Upper lobe of left lung (tissue), 6 donors: Measurements from ENCODE around the gene NAIF1. TPM values are rescaled to one million over a fixed set of nuclear protein-coding genes. Genes with fewer than 3 reads are reported as not detected.

Experiments used
- ATAC-seq, 2 donors: fragments of 200-7000 bp; cut with Tn5 transposase; one replicate each; pipeline ENCODE4 v1.9.1; 2022; ENCODE audit warnings: mild to moderate bottlenecking in 2 of 2, moderate library complexity in 2 of 2; ENCODE audit not compliant: low FRiP score in 2 of 2
- DNase-seq, 2 donors: peaks; one replicate each; pipeline ENCODE4 v3.0.0-alpha.2; 2019 to 2020
- H3K27ac ChIP-seq, 4 donors: fragments of 200-600 bp; sonication (generic); one replicate each; pipeline ENCODE4 v1.5.1; 2016 to 2019
- H3K27me3 ChIP-seq, 4 donors: fragments of 200-600 bp; sonication (generic); one replicate each; pipeline ENCODE4 v1.5.1; 2017 to 2019
- H3K36me3 ChIP-seq, 4 donors: fragments of 200-600 bp; sonication (generic); one replicate each; pipeline ENCODE4 v1.5.1; 2016 to 2019
- H3K4me1 ChIP-seq, 4 donors: fragments of 200-600 bp; sonication (generic); one replicate each; pipeline ENCODE4 v1.5.1; 2018 to 2019
- H3K4me3 ChIP-seq, 4 donors: fragments of 200-600 bp; sonication (generic); one replicate each; pipeline ENCODE4 v1.5.1; 2017 to 2019; ENCODE audit warnings: mild to moderate bottlenecking in 2 of 4, moderate library complexity in 1 of 4
- H3K9me3 ChIP-seq, 4 donors: fragments of 200-600 bp; sonication (generic); one replicate each; pipeline ENCODE4 v1.5.1; 2018 to 2019
- CTCF ChIP-seq, 6 experiments: fragments of 450-650 bp in 4 of 6; fragments of 200-600 bp in 2 of 6; sonication (generic) in 2 of 6; IDR thresholded peaks; one replicate each; pipeline ENCODE4 v1.5.1; 2016 to 2019; ENCODE audit warnings: antibody characterized with exemption in 6 of 6
- EP300 ChIP-seq, 4 donors: sonication (generic); formaldehyde crosslinking; IDR thresholded peaks; one replicate each; pipeline ENCODE4 v1.5.1; 2017; ENCODE audit warnings: antibody characterized with exemption in 4 of 4, control low read depth in 2 of 4
- POLR2A ChIP-seq, 4 donors: fragments of 450-650 bp; IDR thresholded peaks; one replicate each; pipeline ENCODE4 v1.5.1; 2016 to 2017; ENCODE audit warnings: antibody characterized with exemption in 4 of 4, mild to moderate bottlenecking in 2 of 4
- POLR2AphosphoS5 ChIP-seq, 2 donors: sonication (generic); formaldehyde crosslinking; IDR thresholded peaks; one replicate each; pipeline ENCODE4 v1.5.1; 2017; ENCODE audit warnings: antibody characterized with exemption in 2 of 2
- WGBS, 2 donors: methylation state at CpG; one replicate each; pipeline ENCODE4 v1.1.5; 2017 to 2018; 5-methylcytosine and 5-hydroxymethylcytosine counted together
- total RNA-seq, 6 donors: library from RNA; depleted of rRNA in 4 of 6; stranded (reverse); fragments of >200 nt in 4 of 6; gene quantifications; one replicate each; pipeline versions ENCODE4 v1.1.0 to v1.2.1, GENCODE V29; 2016 to 2021
- donor health status: DM: no; HTN: no; CAD: no; lungs with moderate emphysema.
- donor health status: DM: no; HTN: yes; CAD: no; lungs with severe emphysema.

The NAIF1 gene
- total RNA-seq, 6 donors from 2014 or later, result 8.0 to 37.7 (median 13.0) TPM

- 91 to 99% methylated on average over 5 to 16 of the region's 18 CpGs for WGBS, 2 donors
- H3K27ac ChIP-seq, result no peak overlapping the region
- no peak for ATAC-seq
- no peaks in the 10 kb centered on the region for H3K27me3 ChIP-seq
- no peak overlapping the region for H3K4me3 ChIP-seq
- peaks cover 10 to 19% (median 17%) of the 10 kb centered on the region in 4 donors for H3K4me1 ChIP-seq
- TF ChIP-seq EP300 (IDR thresholded peaks at IDR 0.05), result no peak
- no peak for TF ChIP-seq POLR2A (IDR thresholded peaks at IDR 0.05)
- TF ChIP-seq CTCF (IDR thresholded peaks at IDR 0.05), result no peak
- no peak for TF ChIP-seq POLR2AphosphoS5 (IDR thresholded peaks at IDR 0.05)
- peaks cover 31 to 69% (median 62%) of the 10 kb centered on the region in 4 donors for H3K36me3 ChIP-seq
- H3K9me3 ChIP-seq, result no peaks in the 10 kb centered on the region
- DNase-seq, result no peak
Measured at GRCh38 chr9:128107468-128108268, 40.5 kb upstream of the NAIF1 start.

GRCh38 chr9:128106940-128107467, 39.9 kb upstream of the NAIF1 start:
- H3K4me3 ChIP-seq, result no peak overlapping the region
- TF ChIP-seq POLR2A (IDR thresholded peaks at IDR 0.05) (no peak), POLR2AphosphoS5 (IDR thresholded peaks at IDR 0.05) (no peak), EP300 (IDR thresholded peaks at IDR 0.05) (no peak), CTCF (IDR thresholded peaks at IDR 0.05) (no peak)
- peaks cover 14 to 25% (median 23%) of the 10 kb centered on the region in 4 donors for H3K4me1 ChIP-seq
- H3K9me3 ChIP-seq, result no peaks in the 10 kb centered on the region
- WGBS, 2 donors, result 98 to 99% methylated on average over 10 to 21 of the region's 23 CpGs
- peaks cover 35 to 75% (median 69%) of the 10 kb centered on the region in 4 donors for H3K36me3 ChIP-seq
- no peak overlapping the region for H3K27ac ChIP-seq
- ATAC-seq (peak in 1 of 2 donors; percentile 6), DNase-seq (no peak)
- H3K27me3 ChIP-seq, result no peaks in the 10 kb centered on the region

- Histone ChIP-seq H3K27ac (peak overlapping the region in 1 of 4 donors; percentile 41), H3K36me3 (peaks cover 35 to 82% (median 75%) of the 10 kb centered on the region in 4 donors), H3K4me3 (no peak overlapping the region), H3K27me3 (no peaks in the 10 kb centered on the region), H3K9me3 (no peaks in the 10 kb centered on the region), H3K4me1 (peaks cover 21 to 32% (median 25%) of the 10 kb centered on the region in 4 donors)
- DNase-seq (no peak), ATAC-seq (no peak)
- TF ChIP-seq POLR2AphosphoS5 (IDR thresholded peaks at IDR 0.05) (no peak), EP300 (IDR thresholded peaks at IDR 0.05) (no peak), CTCF (IDR thresholded peaks at IDR 0.05) (no peak)
- 88 to 96% methylated on average over 12 to 23 of the region's 23 CpGs for WGBS, 2 donors
Measured at GRCh38 chr9:128106181-128106939, 39.2 kb upstream of the NAIF1 start.

- Histone ChIP-seq H3K9me3 (no peaks in the 10 kb centered on the region), H3K36me3 (peaks cover 35 to 88% (median 80%) of the 10 kb centered on the region in 4 donors), H3K27me3 (no peaks in the 10 kb centered on the region), H3K4me1 (peaks cover 28 to 39% (median 32%) of the 10 kb centered on the region in 4 donors), H3K4me3 (no peak overlapping the region), H3K27ac (peak overlapping the region in 1 of 4 donors; percentile 41)
- TF ChIP-seq CTCF (IDR thresholded peaks at IDR 0.05) (no peak), POLR2A (IDR thresholded peaks at IDR 0.05) (no peak)
- no peak for ATAC-seq
- WGBS, 2 donors, result 85 to 89% methylated on average over 5 to 20 of the region's 21 CpGs
- no peak for DNase-seq
Measured at GRCh38 chr9:128105538-128106175, 38.5 kb upstream of the NAIF1 start.
